SU-DHL-6 (cell line): ENCODE data around the gene TMEM33.

ENCODE experiments used
- CTCF ChIP-seq: fragments of 200-600 bp; sonication (generic); IDR thresholded peaks from one replicate; pipeline ENCODE4 v1.5.1; 2017; ENCODE audit warnings: antibody characterized with exemption, mild to moderate bottlenecking, low read length, moderate library complexity; ENCODE audit not compliant: insufficient read depth, poor library complexity, severe bottlenecking
- EZH2phosphoT487 ChIP-seq: fragments of 200-600 bp; sonication (generic), shearing (Covaris generic); conservative IDR thresholded peaks from 2 replicates; pipeline ENCODE4 v1.6.1; 2018; ENCODE audit warnings: mild to moderate bottlenecking, antibody characterized with exemption, low read length, moderate library complexity, mixed read lengths

GRCh38 chr4:41975341-41975740 lies 40.1 kb downstream of the TMEM33 start:
- TF ChIP-seq CTCF = no peak
- TF ChIP-seq EZH2phosphoT487 = no peak
